ENCODE results near the gene SRPK2.

DNA sequence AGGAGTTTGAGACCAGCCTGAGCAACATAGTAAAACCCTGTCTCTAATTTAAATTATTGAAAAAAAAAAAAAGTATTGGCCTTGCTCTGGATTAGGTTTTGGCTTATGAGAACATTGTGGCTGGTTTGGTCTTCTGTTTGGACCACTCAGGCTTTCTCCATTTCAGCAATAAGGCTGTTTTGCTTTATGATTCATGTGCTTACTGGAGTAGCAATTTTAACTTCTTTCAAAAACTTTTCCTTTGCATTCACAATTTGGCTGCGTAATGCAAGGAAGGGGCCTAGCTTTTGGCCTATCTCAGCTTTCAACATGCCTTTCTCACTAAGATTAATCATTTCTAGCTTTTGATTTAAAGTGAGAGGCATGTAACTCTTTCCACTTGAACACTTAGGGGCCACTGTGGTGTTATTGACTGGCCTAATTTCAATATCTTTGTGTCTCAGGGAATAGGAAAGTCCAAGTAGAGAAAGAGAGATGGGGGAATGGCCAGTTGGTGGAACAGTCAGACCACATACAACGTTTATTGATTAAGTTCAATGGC, 38.0 kb upstream of the SRPK2 start:
- no peak for TF ChIP-seq GATA2 (IDR thresholded peaks at IDR 0.05; ENCODE audit: low read depth, low read length)
- TF ChIP-seq GATA3 (IDR thresholded peaks at IDR 0.05; ENCODE audit: low read depth, low read length): no peak
